ENCODE results near the gene TTYH3. TPM values are rescaled to one million over a fixed set of nuclear protein-coding genes. Genes with fewer than 3 reads are reported as not detected.

Gene TTYH3
- total RNA-seq, 4 donors from 2014 or later = 14.0 to 26.3 (median 19.5) TPM

- no peak overlapping the region for H3K27ac ChIP-seq
- no peaks in the 10 kb centered on the region for H3K36me3 ChIP-seq
- no peak overlapping the region for H3K4me3 ChIP-seq
- no peaks in the 10 kb centered on the region for H3K9me3 ChIP-seq
- WGBS = 99% methylated on average over 9 of the region's 20 CpGs
- no peak for DNase-seq (ENCODE audit: low spot score in 2 of 2)
- no peak for TF ChIP-seq POLR2A (IDR thresholded peaks at IDR 0.05)
- no peaks in the 10 kb centered on the region for H3K27me3 ChIP-seq
- H3K4me1 ChIP-seq = peaks cover 11% of the 10 kb centered on the region
Measured at GRCh38 chr7:2708547-2709310, 76.9 kb downstream of the TTYH3 start.

- WGBS = 58% methylated on average over 6 of the region's 35 CpGs
- H3K27me3 ChIP-seq = no peaks in the 10 kb centered on the region
- peak overlapping the region; percentile 36 for H3K4me3 ChIP-seq
Measured at GRCh38 chr7:2709553-2710285, 77.9 kb downstream of the TTYH3 start.

GRCh38 chr7:2710286-2710655 is 78.5 kb downstream of the TTYH3 start:
- H3K36me3 ChIP-seq = no peaks in the 10 kb centered on the region
- TF ChIP-seq POLR2A (IDR thresholded peaks at IDR 0.05) = no peak
- no peak for TF ChIP-seq CTCF (IDR thresholded peaks at IDR 0.05)
- TF ChIP-seq EP300 (IDR thresholded peaks at IDR 0.05) = no peak
- TF ChIP-seq POLR2AphosphoS5 (IDR thresholded peaks at IDR 0.05) = no peak
- H3K27ac ChIP-seq = no peak overlapping the region
- 52% methylated on average over 10 of the region's 11 CpGs for WGBS
- H3K4me3 ChIP-seq = peak overlapping the region; percentile 36
- DNase-seq (ENCODE audit: low spot score in 2 of 2) = no peak
- peaks cover 11% of the 10 kb centered on the region for H3K4me1 ChIP-seq
- H3K27me3 ChIP-seq = no peaks in the 10 kb centered on the region
- no peaks in the 10 kb centered on the region for H3K9me3 ChIP-seq

More at GRCh38 chr7:2709553-2710285, 77.9 kb downstream of the TTYH3 start:
- Histone ChIP-seq H3K27ac (no peak overlapping the region), H3K9me3 (no peaks in the 10 kb centered on the region), H3K36me3 (no peaks in the 10 kb centered on the region), H3K4me1 (peaks cover 11% of the 10 kb centered on the region)
- DNase-seq (ENCODE audit: low spot score in 2 of 2) = no peak
- TF ChIP-seq EP300 (IDR thresholded peaks at IDR 0.05) (no peak), CTCF (IDR thresholded peaks at IDR 0.05) (peak; percentile 34 to 94)

GRCh38 chr7:2710901-2711551 is 79.2 kb downstream of the TTYH3 start:
- no peak for DNase-seq (ENCODE audit: low spot score in 2 of 2)
- 0% methylated on average over 1 of the region's 4 CpGs for WGBS
- TF ChIP-seq CTCF (IDR thresholded peaks at IDR 0.05) (no peak), POLR2A (IDR thresholded peaks at IDR 0.05) (no peak), EP300 (IDR thresholded peaks at IDR 0.05) (no peak), POLR2AphosphoS5 (IDR thresholded peaks at IDR 0.05) (no peak)
- Histone ChIP-seq H3K4me1 (peaks cover 11% of the 10 kb centered on the region), H3K27ac (no peak overlapping the region), H3K9me3 (no peaks in the 10 kb centered on the region), H3K36me3 (no peaks in the 10 kb centered on the region), H3K27me3 (no peaks in the 10 kb centered on the region), H3K4me3 (no peak overlapping the region)

GRCh38 chr7:2711895-2712675 is 80.3 kb downstream of the TTYH3 start:
- TF ChIP-seq CTCF (IDR thresholded peaks at IDR 0.05) = no peak
- no peak for TF ChIP-seq POLR2A (IDR thresholded peaks at IDR 0.05)
- TF ChIP-seq POLR2AphosphoS5 (IDR thresholded peaks at IDR 0.05) = no peak
- TF ChIP-seq EP300 (IDR thresholded peaks at IDR 0.05) = no peak
- H3K36me3 ChIP-seq = no peaks in the 10 kb centered on the region
- no peak overlapping the region for H3K27ac ChIP-seq
- DNase-seq (ENCODE audit: low spot score in 2 of 2) = no peak
- H3K4me1 ChIP-seq = peaks cover 13% of the 10 kb centered on the region
- no peaks in the 10 kb centered on the region for H3K27me3 ChIP-seq
- H3K9me3 ChIP-seq = no peaks in the 10 kb centered on the region
- 94% methylated on average over 7 of the region's 25 CpGs for WGBS
- H3K4me3 ChIP-seq = no peak overlapping the region

All from suprapubic skin (tissue), 4 donors.